ENCODE data around the gene CCDC194.

The CCDC194 gene

GRCh38 chr19:17393914-17394313 is at the start of gene CCDC194:
Gene CCDC194, minus strand, starts transcription at chr19:17394196. Its CDS starts 38 bp downstream, at chr19:17394158.
- no peak for DNase-seq

GRCh38 chr19:17441241-17442021 is 47.4 kb upstream of the CCDC194 start:
- DNase-seq, result no peak

GRCh38 chr19:17436874-17437267 is 42.9 kb upstream of the CCDC194 start:
- DNase-seq, result no peak

- no peak for DNase-seq
Observed at GRCh38 chr19:17436094-17436873, 42.3 kb upstream of the CCDC194 start.

- no peak for DNase-seq
Observed at GRCh38 chr19:17435218-17435617, 41.2 kb upstream of the CCDC194 start.

- no peak for DNase-seq
Observed at GRCh38 chr19:17431417-17431816, 37.4 kb upstream of the CCDC194 start.

GRCh38 chr19:17429641-17430113 is 35.7 kb upstream of the CCDC194 start:
- DNase-seq, result peak in 1 of 14 donors; percentile 52

GRCh38 chr19:17424743-17425365 is 30.9 kb upstream of the CCDC194 start:
- DNase-seq, result peak in 1 of 14 donors; percentile 8

GRCh38 chr19:17423429-17424208 is 29.6 kb upstream of the CCDC194 start:
- DNase-seq, result no peak

GRCh38 chr19:17421942-17422341 is 27.9 kb upstream of the CCDC194 start:
- no peak for DNase-seq

GRCh38 chr19:17420475-17420924 is 26.5 kb upstream of the CCDC194 start:
- DNase-seq, result peak in 3 of 14 donors; percentile 31 to 46 (median 36)

GRCh38 chr19:17419621-17420474 is 25.9 kb upstream of the CCDC194 start, which contains the start of gene MVB12A:
Gene MVB12A, plus strand, starts transcription at chr19:17420047. Its CDS starts 89 bp downstream, at chr19:17420136.
- peak; percentile 89 to 98 (median 96) for DNase-seq

GRCh38 chr19:17419154-17419620 is 25.2 kb upstream of the CCDC194 start:
- no peak for DNase-seq

- DNase-seq, result no peak
Observed at GRCh38 chr19:17418710-17419109, 24.7 kb upstream of the CCDC194 start.

- no peak for DNase-seq
Observed at GRCh38 chr19:17415121-17415520, 21.1 kb upstream of the CCDC194 start.

GRCh38 chr19:17414097-17414496 is 20.1 kb upstream of the CCDC194 start:
- DNase-seq, result no peak

GRCh38 chr19:17411801-17412200 is 17.8 kb upstream of the CCDC194 start:
- no peak for DNase-seq

GRCh38 chr19:17409990-17410389 is 16.0 kb upstream of the CCDC194 start:
- no peak for DNase-seq

- no peak for DNase-seq
Observed at GRCh38 chr19:17406887-17407196, 12.8 kb upstream of the CCDC194 start.

GRCh38 chr19:17406046-17406886 is 12.3 kb upstream of the CCDC194 start:
- DNase-seq, result peak in 4 of 14 donors; percentile 10 to 37 (median 25)
